Suppressor macrophage (primary cell): ENCODE data around the gene CASP9.
"Not testable (repeated sequence)": the region's sequence is repeated elsewhere in the genome, so short reads cannot be mapped to it uniquely, and the experiment has no call there.

Experiments used
- DNase-seq, 4 experiments: peaks; one replicate each; pipeline ENCODE4 v3.0.0-alpha.2; 2020 to 2022

CASP9 gene

DNA sequence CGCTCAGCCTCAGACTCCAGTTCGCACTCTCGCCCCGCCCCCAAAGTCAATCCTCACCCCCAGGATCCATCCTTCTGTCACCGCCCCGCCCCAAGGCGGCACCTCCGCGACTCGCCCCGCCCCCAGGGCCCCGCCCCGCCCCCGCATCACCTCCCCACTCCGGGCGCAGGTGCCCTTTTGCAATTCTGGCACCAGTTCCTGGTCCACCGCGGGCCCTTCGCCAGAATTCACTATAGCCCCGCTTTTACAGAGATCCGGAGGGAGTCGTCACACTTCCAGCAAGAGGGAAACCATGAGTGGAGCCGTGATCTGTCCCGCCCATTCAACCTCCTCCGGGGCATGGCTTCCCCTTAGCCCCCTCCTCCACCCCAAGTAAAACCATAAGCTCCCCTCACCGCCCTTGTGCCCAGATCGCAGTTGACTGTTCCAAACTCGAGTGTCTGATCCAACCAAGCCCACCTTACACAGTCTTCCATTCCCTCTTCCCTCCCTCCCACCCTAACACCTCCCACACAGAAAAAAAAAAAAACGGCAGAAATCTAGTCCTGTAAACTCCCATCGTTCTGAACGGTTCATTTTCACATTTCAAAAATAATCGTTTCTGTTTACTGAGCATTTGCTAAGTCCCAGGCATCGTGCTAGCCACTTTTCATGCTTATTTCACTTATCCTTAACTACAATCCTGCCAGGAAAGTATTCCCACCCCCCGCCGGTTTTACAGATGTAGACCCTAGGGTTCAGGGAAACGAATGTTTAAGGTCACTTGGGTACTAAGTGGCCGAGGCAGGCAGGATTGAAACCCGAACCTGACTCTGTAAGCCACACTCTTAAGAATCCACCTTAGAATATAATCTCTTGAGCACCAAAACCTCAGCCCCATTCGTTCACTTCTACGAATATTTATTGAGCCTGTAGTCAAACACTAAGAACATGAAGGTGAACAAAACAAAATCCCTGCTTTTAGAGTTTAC is 1.3 kb upstream of the CASP9 start:
- no peak for DNase-seq

DNA sequence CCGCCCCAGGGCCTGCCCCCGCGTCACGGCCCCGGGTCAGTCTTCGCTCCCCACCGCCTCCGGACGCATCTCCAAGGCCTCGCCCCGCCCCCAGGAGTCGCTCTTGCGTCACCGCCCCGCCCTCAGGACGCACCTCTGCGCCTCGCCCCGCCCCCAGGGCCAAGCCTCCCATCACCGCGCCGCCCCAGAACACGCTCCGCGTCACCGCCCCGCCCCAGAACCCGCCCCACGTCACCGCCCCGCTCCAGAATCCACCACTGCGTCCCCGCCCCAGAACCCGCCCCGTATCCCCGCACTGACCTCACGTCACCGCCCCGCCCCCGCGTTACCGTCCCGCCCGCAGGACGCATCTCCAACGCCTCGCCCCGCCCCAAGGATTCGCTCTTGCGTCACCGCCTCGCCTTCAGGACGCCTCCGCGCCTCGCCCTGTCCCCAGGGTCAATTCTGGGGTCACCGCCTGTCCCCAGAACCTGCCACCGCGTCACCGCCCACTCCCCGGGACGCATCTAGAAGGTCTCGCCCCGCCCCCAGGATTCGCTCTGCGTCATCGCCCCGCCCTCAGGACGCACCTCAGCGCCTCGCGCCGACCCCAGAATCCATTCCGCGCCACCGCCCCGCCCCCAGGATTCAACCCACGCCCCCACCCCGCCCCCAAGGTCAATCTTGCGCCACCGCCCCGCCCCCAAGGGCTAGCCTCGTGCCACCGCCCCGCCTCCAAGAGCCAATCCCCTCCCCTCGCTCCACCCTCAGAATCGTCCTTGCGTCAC is 451 bp upstream of the CASP9 start:
- peak; percentile 98 to 100 (median 100) for DNase-seq

DNA sequence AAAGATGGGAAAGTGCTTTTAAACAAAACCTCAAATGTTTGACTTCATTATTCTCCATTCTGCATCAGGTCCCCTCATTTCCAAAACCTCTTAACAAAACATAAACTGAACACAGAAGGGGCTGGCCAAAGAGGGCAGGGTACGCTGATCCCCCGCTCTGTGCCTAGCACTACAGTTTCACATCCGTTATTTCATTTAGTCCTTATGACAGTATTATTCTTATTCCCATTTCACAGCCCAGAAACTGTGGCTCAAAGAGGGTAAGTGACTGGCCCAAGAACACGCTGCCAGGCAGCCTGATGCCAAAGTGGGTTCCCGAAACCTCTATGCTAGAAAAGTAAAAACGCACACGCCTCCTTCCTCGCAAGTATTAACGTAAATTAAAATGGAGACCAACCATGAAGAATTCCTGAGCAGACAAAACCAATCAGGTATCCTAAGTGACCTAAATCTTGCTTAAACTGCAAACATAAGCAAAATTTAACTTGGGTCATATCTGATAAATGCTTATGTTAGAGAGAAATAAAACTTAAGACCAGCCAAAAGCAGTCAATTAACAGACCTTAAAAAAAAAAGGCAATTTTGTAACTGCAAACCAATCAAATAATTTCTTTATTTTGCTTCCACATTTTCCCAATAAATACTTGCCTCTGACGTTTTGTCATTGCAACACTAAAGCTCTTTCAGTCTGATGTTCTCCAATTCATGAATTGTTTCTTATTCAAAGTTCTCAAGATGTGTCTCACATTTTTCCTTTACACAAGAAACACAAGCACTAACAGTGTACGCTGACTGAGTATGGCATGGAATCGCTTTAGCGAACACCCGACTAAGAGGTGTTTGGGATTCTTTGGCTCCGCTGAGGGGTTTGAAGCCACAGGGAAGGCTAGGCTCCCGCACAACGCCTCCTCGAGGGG is 653 bp downstream of the CASP9 start:
- peak in 3 of 4 experiments; percentile 21 to 65 (median 61) for DNase-seq

DNA sequence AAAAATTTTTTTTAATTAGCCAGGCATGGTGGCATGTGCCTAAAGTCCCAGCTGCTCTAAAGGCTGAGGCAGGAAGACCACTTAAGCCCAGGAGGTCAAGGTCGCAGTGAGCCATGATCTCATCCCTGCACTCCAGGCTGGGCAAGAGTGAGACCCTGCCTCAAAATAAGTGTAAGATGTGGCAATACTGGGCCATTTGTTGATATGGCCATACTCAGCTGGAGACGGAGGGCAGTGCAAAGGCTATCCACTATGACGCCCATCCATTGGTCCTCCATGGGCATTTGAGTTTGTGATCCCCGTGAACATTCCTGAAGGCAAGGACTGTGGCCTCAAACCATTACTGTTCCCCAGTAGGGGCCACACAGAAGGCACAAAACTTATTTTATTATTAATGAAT is 1.5 kb downstream of the CASP9 start:
- DNase-seq: no peak

DNA sequence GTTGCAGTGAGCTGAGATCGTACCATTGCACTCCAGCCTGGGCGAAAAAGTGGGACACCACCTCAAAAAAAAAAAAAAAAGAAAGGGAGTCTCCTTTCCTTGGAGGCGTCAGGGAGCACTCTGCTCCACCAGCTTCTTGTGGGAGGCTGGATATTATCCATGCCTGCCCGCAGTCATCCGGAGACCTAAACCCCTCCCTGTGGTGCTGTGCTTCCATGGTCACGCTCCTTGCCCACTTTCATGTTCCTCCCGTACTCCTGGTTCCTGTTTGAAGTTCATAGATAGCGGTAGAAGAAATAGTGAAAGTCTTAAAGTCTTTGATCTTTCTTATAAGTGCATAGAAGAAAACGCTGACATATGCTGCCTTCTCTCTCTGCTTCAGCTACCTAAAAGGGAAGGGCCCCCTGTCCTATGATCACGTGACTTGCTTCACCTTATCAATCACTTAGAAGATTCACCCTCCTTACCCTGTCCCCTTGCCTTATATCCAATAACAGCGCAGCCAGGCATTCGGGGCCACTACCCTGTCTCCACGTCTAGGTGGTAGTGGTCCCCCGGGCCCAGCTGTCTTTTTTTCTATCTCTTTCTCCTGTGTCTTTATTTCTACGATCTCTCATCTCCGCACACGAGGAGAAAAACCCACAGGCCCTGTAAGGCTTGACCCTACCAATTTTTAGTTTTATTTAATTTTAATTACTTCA is 2.7 kb downstream of the CASP9 start:
- DNase-seq: peak in 2 of 4 experiments; percentile 7 to 28

DNA sequence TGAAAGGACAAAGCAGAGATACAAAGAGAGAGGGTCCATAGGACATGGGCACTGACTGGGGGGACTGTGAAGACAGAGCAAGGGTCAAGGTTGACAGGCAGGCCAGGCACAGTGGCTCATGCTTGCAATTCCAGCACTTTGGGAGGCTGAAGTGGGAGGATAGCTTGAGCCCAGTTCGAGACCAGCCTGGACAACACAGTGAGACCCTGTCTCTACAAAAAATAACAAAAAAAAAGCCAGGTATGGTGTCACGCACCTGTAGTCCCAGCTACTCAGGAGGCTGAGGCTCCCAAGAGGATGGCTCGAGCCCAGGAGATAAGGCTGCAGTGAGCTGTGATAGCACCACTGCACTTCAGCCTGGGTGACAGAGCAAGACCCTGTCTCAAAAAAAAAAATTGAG is 4.4 kb downstream of the CASP9 start:
- DNase-seq: no peak

DNA sequence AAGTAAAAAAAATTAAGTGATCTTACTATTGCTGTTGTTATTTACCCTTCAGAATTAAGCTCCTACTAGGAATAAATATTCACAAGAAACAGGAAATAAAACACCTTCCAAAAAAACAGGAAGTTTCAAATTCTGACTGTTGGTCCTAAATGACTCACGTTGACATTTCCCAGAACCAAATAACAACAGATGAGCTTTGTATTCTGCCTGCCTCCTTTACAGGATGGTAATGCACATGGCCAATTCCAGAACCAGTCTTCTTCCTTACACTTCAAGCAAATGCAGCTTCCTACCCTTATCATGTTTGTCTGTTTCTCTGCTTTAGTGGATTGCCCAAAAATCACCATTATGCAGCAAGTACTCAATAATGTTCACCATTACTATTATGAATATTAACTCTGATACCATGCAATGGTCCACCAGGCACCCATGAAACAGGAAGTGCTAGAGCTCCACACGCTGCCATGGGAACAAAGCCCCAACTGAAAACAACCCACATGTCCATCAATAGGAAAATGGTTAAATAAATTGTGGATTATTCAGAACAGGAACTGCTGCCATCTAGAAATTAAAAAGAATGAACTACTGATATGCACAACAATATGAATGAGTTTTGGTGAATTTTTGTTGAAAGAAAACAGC is 8.9 kb downstream of the CASP9 start:
- peak in 3 of 4 experiments; percentile 17 to 66 (median 52) for DNase-seq

DNA sequence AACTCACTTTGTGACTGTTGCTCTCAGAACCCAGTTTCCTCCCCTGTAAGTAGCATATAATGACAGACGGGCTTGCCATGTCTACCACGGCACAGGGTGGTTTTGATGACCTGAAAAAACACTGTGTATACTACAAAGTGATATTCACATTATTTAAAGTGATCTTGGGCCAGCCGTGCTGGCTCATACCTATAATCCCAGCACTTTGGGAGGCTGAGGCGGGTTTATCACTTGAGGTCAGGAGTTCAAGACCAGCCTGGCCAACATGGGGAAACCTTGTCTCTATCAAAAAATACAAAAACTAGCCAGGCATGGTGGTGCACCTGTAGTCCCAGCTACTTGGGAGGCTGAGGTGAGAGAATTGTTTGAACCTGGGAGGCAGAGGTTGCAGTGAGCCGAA is 9.5 kb downstream of the CASP9 start:
- not testable (repeated sequence) for DNase-seq

DNA sequence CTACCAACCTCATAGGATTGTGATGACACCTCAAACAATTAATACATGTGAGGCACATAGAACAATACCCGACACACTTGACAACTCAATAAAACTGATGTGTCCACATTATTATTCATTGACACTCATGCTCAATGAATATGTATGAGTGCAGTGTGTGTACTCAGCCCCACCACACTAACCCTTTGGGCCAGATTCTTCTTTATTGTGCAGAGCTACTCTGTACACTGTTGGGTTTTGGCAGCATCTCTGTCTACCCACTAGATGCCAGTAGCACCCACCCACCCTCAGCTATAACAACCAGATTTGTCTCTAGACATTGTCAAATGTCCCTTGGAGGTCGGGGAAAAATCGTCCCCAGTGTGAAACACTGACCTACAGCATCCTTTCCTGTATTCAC is 10.1 kb downstream of the CASP9 start:
- DNase-seq: no peak

DNA sequence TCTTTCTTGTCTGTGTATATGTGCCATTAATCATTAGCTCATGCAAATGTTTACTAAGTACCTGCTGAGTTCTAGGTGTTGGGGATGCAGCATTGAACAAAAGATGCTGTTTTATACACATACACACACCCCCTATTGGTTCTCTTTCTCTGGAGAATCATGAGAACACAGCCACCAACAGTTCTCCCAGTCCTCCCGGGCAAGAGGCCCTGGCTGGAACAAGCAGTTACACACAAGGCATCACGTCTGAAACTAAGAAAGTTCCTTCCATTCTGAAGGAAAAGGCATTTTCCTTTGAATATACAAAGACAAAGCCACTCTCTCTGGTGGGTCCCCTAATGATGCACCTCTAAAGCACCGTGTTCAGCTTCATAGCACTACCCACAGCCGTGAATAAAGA is 10.8 kb downstream of the CASP9 start:
- DNase-seq: no peak

DNA sequence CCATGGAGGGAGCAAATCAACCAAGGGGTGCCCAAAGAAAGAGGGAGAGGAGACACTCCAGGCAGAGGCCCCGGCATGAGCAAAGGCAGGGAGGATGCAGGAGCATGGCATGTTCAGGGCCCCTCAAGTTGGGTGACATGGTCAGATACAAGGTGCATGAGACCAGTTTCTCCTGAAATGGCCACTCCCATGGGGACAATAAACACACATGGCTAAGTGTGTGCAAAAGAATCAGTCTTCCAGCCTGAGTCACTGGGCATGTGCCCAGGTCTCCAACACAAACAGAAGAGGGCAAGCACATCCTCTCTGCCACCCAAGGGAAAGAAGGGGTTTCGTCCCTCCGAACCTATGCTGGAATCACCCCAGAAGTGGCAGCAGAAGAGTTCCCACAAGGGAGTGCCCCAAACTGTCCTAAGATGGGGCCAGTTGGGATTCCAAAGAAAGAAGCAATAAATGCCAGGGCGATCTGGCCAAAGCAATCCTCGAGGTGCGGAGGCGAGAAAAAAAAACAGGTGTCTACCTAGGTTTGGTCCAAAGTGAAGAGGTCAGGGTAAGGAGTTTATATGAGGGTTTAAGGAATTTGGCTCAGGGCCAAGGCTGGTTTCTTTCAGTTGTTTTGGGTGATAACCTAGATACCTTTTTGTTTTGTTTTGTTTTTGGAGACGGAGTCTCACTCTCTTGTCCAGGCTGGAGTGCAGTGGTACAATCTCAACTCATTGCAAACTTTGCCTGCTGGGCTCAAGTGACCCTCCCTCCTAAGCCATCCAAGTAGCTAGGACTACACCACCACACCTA is 13.2 kb downstream of the CASP9 start:
- DNase-seq: no peak

DNA sequence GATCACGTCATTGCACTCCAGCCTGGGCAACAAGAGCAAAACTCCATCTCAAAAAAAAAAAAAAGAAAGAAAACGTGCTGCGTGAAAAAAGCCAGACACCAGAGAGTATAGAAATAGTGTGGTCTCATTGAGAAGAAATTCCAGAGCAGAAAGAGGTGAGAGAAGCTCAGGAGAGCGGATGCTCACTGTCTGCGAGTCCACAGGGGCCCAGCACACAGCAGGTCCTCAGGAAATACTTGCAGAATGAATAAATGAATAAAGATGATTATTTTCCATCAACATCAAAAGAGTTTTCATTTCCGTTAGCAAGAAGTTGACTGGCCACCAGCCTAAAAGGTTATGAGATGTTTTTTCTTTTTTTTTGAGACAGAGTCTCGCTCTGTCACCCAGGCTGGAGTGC is 14.4 kb downstream of the CASP9 start:
- DNase-seq: no peak

DNA sequence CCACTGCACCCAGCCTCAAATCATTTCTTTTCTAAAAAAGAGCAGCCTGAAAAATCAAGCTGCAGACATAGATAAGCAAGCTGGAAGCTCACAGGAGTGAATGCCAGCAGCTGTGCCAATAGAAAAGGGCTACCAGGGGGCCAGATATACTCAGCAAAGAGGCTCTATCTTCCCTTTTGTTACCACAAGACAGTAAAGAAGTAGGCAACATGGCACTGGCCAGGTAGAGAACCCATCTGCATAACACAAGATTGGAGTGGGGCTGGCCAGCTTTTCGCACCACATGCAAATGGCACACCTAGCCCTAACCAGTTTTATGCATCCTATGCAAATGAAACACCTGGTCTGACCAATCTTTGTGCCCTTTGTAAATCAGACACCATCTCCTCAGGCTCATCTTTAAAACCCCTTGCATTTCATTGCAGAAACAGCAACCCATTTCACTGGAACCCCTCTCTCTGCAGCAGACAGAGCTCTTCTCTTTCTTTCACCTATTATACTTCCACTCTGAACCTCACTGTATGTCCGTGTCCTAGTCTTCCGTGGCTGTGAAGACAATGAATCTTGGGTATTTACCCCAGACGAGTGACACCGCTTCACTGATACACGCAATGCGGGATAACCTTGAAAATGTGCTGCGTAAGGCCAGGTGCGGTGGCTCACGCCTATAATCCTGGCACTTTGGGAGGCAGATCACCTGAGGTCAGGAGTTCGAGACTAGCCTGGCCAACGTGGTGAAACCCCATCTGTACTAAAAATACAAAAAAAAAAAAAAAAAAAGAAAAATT is 15.1 kb downstream of the CASP9 start:
- no peak for DNase-seq

DNA sequence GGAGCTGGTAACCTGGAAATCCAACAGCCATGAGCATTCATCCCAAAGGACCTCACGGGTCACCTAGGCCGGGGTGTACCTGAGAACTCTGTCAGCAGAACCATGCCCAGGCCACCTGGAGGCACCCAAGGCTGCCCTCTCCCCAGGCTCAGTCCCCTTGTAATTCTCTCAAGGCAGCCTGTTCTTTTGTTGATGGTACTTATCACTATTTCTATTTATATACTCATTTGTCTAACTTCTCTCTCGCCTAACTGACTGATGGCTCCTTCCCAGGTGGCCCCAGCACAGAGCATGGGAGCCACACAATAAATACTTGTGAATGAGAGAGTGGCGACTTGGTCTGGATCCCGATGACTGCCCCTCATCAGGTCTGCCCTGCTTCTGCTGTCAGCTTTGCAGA is 16.7 kb downstream of the CASP9 start:
- DNase-seq: no peak

DNA sequence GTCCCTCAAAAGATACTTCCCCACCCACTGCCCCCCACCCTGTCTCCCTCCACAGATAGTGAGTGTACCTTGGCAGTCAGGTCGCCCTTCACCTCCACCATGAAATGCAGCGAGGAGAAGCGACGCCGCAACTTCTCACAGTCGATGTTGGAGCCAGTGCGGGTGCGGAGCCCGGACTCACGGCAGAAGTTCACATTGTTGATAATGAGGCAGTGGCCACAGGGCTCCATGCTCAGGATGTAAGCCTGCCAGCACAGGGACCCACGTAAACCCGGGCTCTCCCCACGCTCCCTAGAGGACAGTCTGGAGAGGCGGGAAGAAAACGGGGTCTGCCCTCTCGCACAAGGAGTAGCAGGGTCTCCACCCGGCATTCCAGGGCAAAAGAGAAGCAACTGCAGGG is 17.2 kb downstream of the CASP9 start:
- DNase-seq: no peak

DNA sequence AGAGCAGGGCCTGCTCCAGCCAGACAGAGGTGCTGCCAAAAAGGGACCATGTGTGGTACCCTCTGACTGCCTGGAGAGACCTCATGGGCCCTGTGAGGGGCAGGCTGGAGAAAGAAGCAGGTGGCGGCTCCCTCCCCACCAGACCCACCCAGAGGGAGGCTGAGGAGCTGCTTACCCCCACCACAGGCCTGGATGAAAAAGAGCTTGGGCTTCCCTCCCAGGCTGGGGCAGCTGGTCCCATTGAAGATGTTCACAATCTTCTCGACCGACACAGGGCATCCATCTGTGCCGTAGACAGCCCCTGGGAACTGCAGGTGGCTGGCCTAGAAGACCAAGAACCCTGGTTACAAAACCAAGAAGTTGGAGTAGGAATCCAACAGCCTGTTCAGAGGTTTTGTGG is 19.6 kb downstream of the CASP9 start:
- DNase-seq: no peak

DNA sequence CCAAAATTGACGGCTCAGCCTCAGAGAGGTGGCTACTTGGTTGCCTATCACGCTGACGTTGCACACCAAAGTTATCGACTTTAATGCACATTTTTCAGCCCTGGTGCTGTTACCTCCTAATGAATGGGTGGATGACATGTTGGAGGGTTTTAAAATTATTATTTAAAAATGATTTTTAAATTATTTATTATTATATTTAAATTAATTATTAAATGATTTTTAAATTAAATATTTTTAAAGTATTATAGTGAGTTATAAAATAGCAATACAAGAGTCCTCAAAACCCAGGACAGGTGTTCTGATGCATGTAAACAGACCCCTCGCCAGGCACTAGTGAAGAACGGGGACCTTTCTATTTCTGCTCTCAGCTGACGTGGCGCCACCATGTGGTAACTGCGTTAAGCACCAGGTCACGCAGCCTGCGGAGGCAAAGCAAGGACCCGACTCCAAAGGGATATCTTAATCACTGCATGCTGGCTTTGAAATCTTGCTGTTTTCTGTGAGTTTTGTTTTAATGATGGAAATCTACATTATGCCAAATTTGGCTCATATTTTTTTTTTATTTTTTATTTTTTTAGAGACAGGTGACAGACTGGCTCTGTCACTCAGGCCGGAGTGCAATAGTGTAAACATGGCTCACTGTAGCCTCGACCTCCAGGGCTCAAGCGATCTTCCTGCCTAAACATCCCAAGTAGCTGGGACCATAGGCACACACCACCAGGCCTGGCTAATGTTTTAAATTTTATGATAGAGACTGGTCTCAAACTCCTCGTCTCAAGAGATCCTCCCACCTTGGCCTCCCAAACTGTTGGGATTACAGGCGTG is 22.6 kb downstream of the CASP9 start:
- peak; percentile 72 to 83 (median 76) for DNase-seq
